OCI-LY1 (cell line): ENCODE measurements around the gene GBA2.

Experiments
- H2AFZ ChIP-seq: fragments of 200-600 bp; sonication (generic), shearing (Covaris generic); 2 replicates; pipeline ENCODE4 v1.6.0; 2014; ENCODE audit warnings: antibody characterized with exemption, mild to moderate bottlenecking, low read length
- H3F3A ChIP-seq: fragments of 200-600 bp; sonication (generic), shearing (Covaris generic); 2 replicates; pipeline ENCODE4 v1.6.0; 2014; ENCODE audit warnings: mild to moderate bottlenecking, antibody characterized with exemption, low read length, moderate library complexity; ENCODE audit not compliant: insufficient read depth
- H3K27ac ChIP-seq: fragments of 200-600 bp; sonication (generic); 2 replicates; pipeline ENCODE4 v1.5.1; 2014; ENCODE audit warnings: low read length, mixed run types, mild to moderate bottlenecking, low read depth; ENCODE audit not compliant: poor library complexity, severe bottlenecking
- H3K27me3 ChIP-seq: fragments of 200-600 bp; sonication (generic); 2 replicates; pipeline ENCODE4 v1.6.0; 2014; ENCODE audit warnings: antibody characterized with exemption, mild to moderate bottlenecking, low read length, moderate library complexity; ENCODE audit not compliant: insufficient read depth
- H3K36me3 ChIP-seq: fragments of 200-600 bp; sonication (generic); 2 replicates; pipeline ENCODE4 v1.6.1; 2014; ENCODE audit warnings: mild to moderate bottlenecking, antibody characterized with exemption, low read length, moderate library complexity, mixed read lengths; ENCODE audit not compliant: insufficient read depth
- H3K4me1 ChIP-seq: fragments of 200-600 bp; sonication (generic); 2 replicates; pipeline ENCODE4 v1.5.1; 2014; ENCODE audit warnings: mild to moderate bottlenecking, low read length, moderate library complexity; ENCODE audit not compliant: insufficient read depth, severe bottlenecking
- H3K4me2 ChIP-seq: fragments of 200-600 bp; sonication (generic), shearing (Covaris generic); 2 replicates; pipeline ENCODE4 v1.6.1; 2014; ENCODE audit warnings: low read length
- H3K4me3 ChIP-seq: fragments of 200-600 bp; sonication (generic); 2 replicates; pipeline ENCODE4 v1.5.1; 2014; ENCODE audit warnings: low read length, low read depth, mild to moderate bottlenecking, mixed read lengths; ENCODE audit not compliant: poor library complexity, severe bottlenecking
- H3K79me2 ChIP-seq: fragments of 200-600 bp; shearing (Covaris generic); 2 replicates; pipeline ENCODE4 v1.6.1; 2016; ENCODE audit warnings: mixed run types, low read length, mixed read lengths; ENCODE audit not compliant: insufficient read depth
- H3K9ac ChIP-seq: fragments of 200-600 bp; sonication (generic), shearing (Covaris generic); 2 replicates; pipeline ENCODE4 v1.6.1; 2014; ENCODE audit warnings: mild to moderate bottlenecking, low read length, mixed read lengths
- H3K9me2 ChIP-seq: fragments of 200-600 bp; sonication (generic), shearing (Covaris generic); 2 replicates; pipeline ENCODE4 v1.6.1; 2014; ENCODE audit warnings: low read depth, mild to moderate bottlenecking, low read length, mixed read lengths
- H3K9me3 ChIP-seq: fragments of 200-600 bp; shearing (Covaris generic); 2 replicates; pipeline ENCODE4 v1.6.1; 2014; ENCODE audit warnings: low read length, mixed read lengths
- H4K20me1 ChIP-seq: fragments of 200-600 bp; sonication (generic), shearing (Covaris generic); 2 replicates; pipeline ENCODE4 v1.6.0; 2016; ENCODE audit warnings: mild to moderate bottlenecking, low read length; ENCODE audit not compliant: insufficient read depth
- CTCF ChIP-seq: fragments of 200-600 bp; sonication (generic), shearing (Covaris generic); IDR thresholded peaks from 2 replicates; pipeline ENCODE4 v1.5.1; 2017; ENCODE audit warnings: mild to moderate bottlenecking, antibody characterized with exemption, low read length, moderate library complexity, mixed read lengths
- EZH2 ChIP-seq: fragments of 200-600 bp; sonication (generic), shearing (Covaris generic); IDR thresholded peaks from 2 replicates; pipeline ENCODE4 v1.8.0; 2017; ENCODE audit warnings: borderline replicate concordance, mixed run types, mild to moderate bottlenecking, antibody characterized with exemption, low read length, moderate library complexity, mixed read lengths

Gene GBA2

GRCh38 chr9:35717132-35717870 lies 31.7 kb downstream of the GBA2 start:
- Histone ChIP-seq H3K27ac (no peak overlapping the region), H3K9me2 (no peaks in the 10 kb centered on the region)

GRCh38 chr9:35716230-35716629 lies 32.8 kb downstream of the GBA2 start:
- H3K27ac ChIP-seq = no peak overlapping the region
- no peak overlapping the region for H3K9ac ChIP-seq

More at GRCh38 chr9:35717132-35717870, 31.7 kb downstream of the GBA2 start:
- Histone ChIP-seq H4K20me1 (no peaks in the 10 kb centered on the region), H3F3A (no peaks in the 10 kb centered on the region), H3K79me2 (no peaks in the 10 kb centered on the region), H3K27me3 (no peaks in the 10 kb centered on the region), H3K9ac (no peak overlapping the region), H3K4me1 (no peaks in the 10 kb centered on the region), H2AFZ (no peak overlapping the region), H3K4me3 (no peak overlapping the region), H3K9me3 (no peaks in the 10 kb centered on the region), H3K4me2 (no peak overlapping the region), H3K36me3 (peaks cover 98% of the 10 kb centered on the region)
- no peak for TF ChIP-seq EZH2
- no peak for TF ChIP-seq CTCF

GRCh38 chr9:35714579-35715252 lies 34.3 kb downstream of the GBA2 start:
- Histone ChIP-seq H2AFZ (no peak overlapping the region), H3F3A (no peaks in the 10 kb centered on the region), H3K79me2 (no peaks in the 10 kb centered on the region), H3K9me3 (no peaks in the 10 kb centered on the region), H3K4me2 (no peak overlapping the region), H3K27me3 (no peaks in the 10 kb centered on the region), H3K9me2 (no peaks in the 10 kb centered on the region), H3K4me3 (no peak overlapping the region), H4K20me1 (no peaks in the 10 kb centered on the region), H3K4me1 (no peaks in the 10 kb centered on the region), H3K27ac (no peak overlapping the region), H3K9ac (no peak overlapping the region), H3K36me3 (peaks cover 93% of the 10 kb centered on the region)
- TF ChIP-seq CTCF = no peak
- no peak for TF ChIP-seq EZH2

More at GRCh38 chr9:35716230-35716629, 32.8 kb downstream of the GBA2 start:
- no peaks in the 10 kb centered on the region for H3K9me3 ChIP-seq
- H3K27me3 ChIP-seq = no peaks in the 10 kb centered on the region
- no peaks in the 10 kb centered on the region for H3K4me1 ChIP-seq
- H3K4me2 ChIP-seq = no peak overlapping the region
- no peaks in the 10 kb centered on the region for H4K20me1 ChIP-seq
- no peak overlapping the region for H3K4me3 ChIP-seq
- H3K36me3 ChIP-seq = peaks cover 96% of the 10 kb centered on the region
- no peaks in the 10 kb centered on the region for H3K9me2 ChIP-seq
- no peaks in the 10 kb centered on the region for H3K79me2 ChIP-seq
- TF ChIP-seq EZH2 = no peak
- TF ChIP-seq CTCF = no peak
- no peak overlapping the region for H2AFZ ChIP-seq
- no peaks in the 10 kb centered on the region for H3F3A ChIP-seq
